Nephron progenitor cell (in vitro differentiated cells): ENCODE measurements around the gene MPC2.
"Not testable (repeated sequence)": the region's sequence is repeated elsewhere in the genome, so short reads cannot be mapped to it uniquely, and the experiment has no call there.

Experiments
- DNase-seq: peaks from one replicate; pipeline ENCODE4 v3.0.0; 2021
- H3K27ac Mint-ChIP-seq: 2 replicates; pipeline ENCODE4 v1.8.0; 2021; ENCODE audit warnings: mild to moderate bottlenecking, moderate library complexity, mixed read lengths
- H3K27me3 Mint-ChIP-seq: 2 replicates; pipeline ENCODE4 v1.8.0; 2021; ENCODE audit warnings: mild to moderate bottlenecking, low read depth, mixed read lengths; ENCODE audit not compliant: poor library complexity
- H3K36me3 Mint-ChIP-seq: 2 replicates; pipeline ENCODE4 v1.8.0; 2021; ENCODE audit warnings: low read depth, mixed read lengths
- H3K4me1 Mint-ChIP-seq: 2 replicates; pipeline ENCODE4 v1.8.0; 2021; ENCODE audit warnings: mixed read lengths
- H3K4me3 Mint-ChIP-seq: 2 replicates; pipeline ENCODE4 v1.8.0; 2021; ENCODE audit warnings: mild to moderate bottlenecking, moderate library complexity, mixed read lengths
- H3K9me3 Mint-ChIP-seq: 2 replicates; pipeline ENCODE4 v1.8.0; 2021; ENCODE audit warnings: mild to moderate bottlenecking, moderate library complexity, mixed read lengths
- CTCF ChIP-seq: fragments of 200-600 bp; sonication (generic); IDR thresholded peaks from 2 replicates; pipeline ENCODE4 v1.5.0; 2021; ENCODE audit warnings: antibody characterized with exemption

The MPC2 gene

GRCh38 chr1:167898578-167899222 is 38.2 kb downstream of the MPC2 start:
- no peak for DNase-seq
- Mint-ChIP-seq H3K27ac (no peak overlapping the region), H3K4me1 (peaks cover 13% of the 10 kb centered on the region), H3K9me3 (no peaks in the 10 kb centered on the region), H3K36me3 (no peaks in the 10 kb centered on the region), H3K4me3 (no peak overlapping the region), H3K27me3 (peaks cover 3% of the 10 kb centered on the region)
- no peak for TF ChIP-seq CTCF

GRCh38 chr1:167893798-167894197 is 43.1 kb downstream of the MPC2 start:
- Mint-ChIP-seq H3K4me3 (no peak overlapping the region), H3K9me3 (peaks cover 3% of the 10 kb centered on the region), H3K27me3 (peaks cover 3% of the 10 kb centered on the region), H3K27ac (no peak overlapping the region), H3K36me3 (no peaks in the 10 kb centered on the region), H3K4me1 (peaks cover 11% of the 10 kb centered on the region)
- no peak for DNase-seq
- no peak for TF ChIP-seq CTCF

GRCh38 chr1:167890400-167890799 is 46.5 kb downstream of the MPC2 start:
- H3K9me3 Mint-ChIP-seq: peaks cover 27% of the 10 kb centered on the region
- DNase-seq: no peak
- TF ChIP-seq CTCF: no peak
- H3K4me1 Mint-ChIP-seq: no peaks in the 10 kb centered on the region
- no peak overlapping the region for H3K4me3 Mint-ChIP-seq
- no peaks in the 10 kb centered on the region for H3K36me3 Mint-ChIP-seq
- no peak overlapping the region for H3K27ac Mint-ChIP-seq
- H3K27me3 Mint-ChIP-seq: no peaks in the 10 kb centered on the region

GRCh38 chr1:167887187-167887586 is 49.7 kb downstream of the MPC2 start:
- H3K9me3 Mint-ChIP-seq: peaks cover 33% of the 10 kb centered on the region
- DNase-seq, H3K27me3 Mint-ChIP-seq, H3K36me3 Mint-ChIP-seq, H3K4me3 Mint-ChIP-seq, H3K27ac Mint-ChIP-seq, H3K4me1 Mint-ChIP-seq: not testable (repeated sequence)

GRCh38 chr1:167882376-167882775 is 54.5 kb downstream of the MPC2 start:
- Mint-ChIP-seq H3K27ac (peak overlapping the region; percentile 13), H3K4me1 (no peaks in the 10 kb centered on the region), H3K27me3 (peaks cover 3% of the 10 kb centered on the region), H3K4me3 (no peak overlapping the region), H3K36me3 (no peaks in the 10 kb centered on the region), H3K9me3 (peaks cover 18% of the 10 kb centered on the region)
- DNase-seq: no peak
- TF ChIP-seq CTCF: no peak

GRCh38 chr1:167881786-167882185 is 55.1 kb downstream of the MPC2 start:
- H3K4me1 Mint-ChIP-seq: no peaks in the 10 kb centered on the region
- peaks cover 3% of the 10 kb centered on the region for H3K27me3 Mint-ChIP-seq
- no peak overlapping the region for H3K27ac Mint-ChIP-seq
- TF ChIP-seq CTCF: no peak
- no peak for DNase-seq
- H3K36me3 Mint-ChIP-seq: no peaks in the 10 kb centered on the region
- peaks cover 18% of the 10 kb centered on the region for H3K9me3 Mint-ChIP-seq
- no peak overlapping the region for H3K4me3 Mint-ChIP-seq
